GM12878 (cell line): ENCODE measurements around the gene CHRM4. TPM values are rescaled to one million over a fixed set of nuclear protein-coding genes. Genes with fewer than 3 reads are reported as not detected.

Experiments used
- ATAC-seq: fragments of 200-7000 bp; cut with Tn5 transposase; 3 replicates; pipeline ENCODE4 v1.9.1; 2020; ENCODE audit warnings: mild to moderate bottlenecking, moderate library complexity
- BruUV-seq: library from RNA; stranded (reverse); fragments of 400-500 nt; replicated peaks from 2 replicates; lab custom pipeline; 2021; lab: Mats Ljungman, UMichigan
- CTCF ChIA-PET: fragments of 300-600 bp; sonication (Branson Sonifier 250); formaldehyde crosslinking; extraction: SDS; loops from one replicate; lab custom pipeline; 2021; ENCODE audit warnings: inconsistent platforms; lab: Yijun Ruan, JAX
- POLR2A ChIA-PET: fragments of 350-600 bp; formaldehyde crosslinking; extraction: SDS; loops from one replicate; lab custom pipeline; 2021; ENCODE audit warnings: inconsistent platforms; lab: Charles Lee
- RAD21 ChIA-PET: fragments of 300-600 bp; sonication (Branson Sonifier 250); formaldehyde crosslinking; loops from one replicate; lab custom pipeline; 2023; ENCODE audit warnings: antibody characterized with exemption; ENCODE audit not compliant: unreplicated experiment; lab: Charles Lee
- SMC1A ChIA-PET: fragments of 300-600 bp; sonication (Branson Sonifier 250); formaldehyde crosslinking; loops from one replicate; lab custom pipeline; 2023; ENCODE audit not compliant: unreplicated experiment, uncharacterized antibody; lab: Charles Lee
- DNase-seq: peaks from one replicate; pipeline ENCODE4 v3.0.0-alpha.2; 2011; ENCODE audit warnings: low read depth, low spot score
- FAIRE-seq: peaks from 3 replicates; lab custom pipeline; 2011; peaks lifted over from hg19 to GRCh38; lab: Jason Lieb, UNC
- H2AFZ ChIP-seq: 2 replicates; pipeline ENCODE4 v1.6.0; 2011; ENCODE audit warnings: low read depth, low read length, control low read depth; ENCODE audit not compliant: control insufficient read depth
- H3K27ac ChIP-seq: 2 replicates; pipeline ENCODE4 v1.5.1; 2011; ENCODE audit warnings: control low read depth; ENCODE audit not compliant: control insufficient read depth, insufficient read depth
- H3K27me3 ChIP-seq, 2 experiments: replicated peaks in 1 of 2; 2 replicates each; pipeline versions ENCODE4 v1.6.0 to v1.6.1; 2011; ENCODE audit warnings: low read length in 1 of 2; ENCODE audit not compliant: control insufficient read depth in 2 of 2, insufficient read depth in 2 of 2
- H3K36me3 ChIP-seq, 2 experiments: 2 replicates each; pipeline ENCODE4 v1.5.1; 2011; ENCODE audit warnings: low read length in 1 of 2; ENCODE audit not compliant: control insufficient read depth in 2 of 2, insufficient read depth in 2 of 2
- H3K4me1 ChIP-seq: 2 replicates; pipeline ENCODE4 v1.6.1; 2011; ENCODE audit warnings: mild to moderate bottlenecking, low read length, moderate library complexity, mixed read lengths; ENCODE audit not compliant: control insufficient read depth, insufficient read depth
- H3K4me2 ChIP-seq: 2 replicates; pipeline ENCODE4 v1.6.0; 2011; ENCODE audit warnings: control low read depth; ENCODE audit not compliant: control insufficient read depth, insufficient read depth
- H3K4me3 ChIP-seq: fragments of 200-600 bp; sonication (generic); 2 replicates; pipeline ENCODE4 v1.5.1; 2016
- H3K79me2 ChIP-seq: 2 replicates; pipeline ENCODE4 v1.6.0; 2011; ENCODE audit warnings: low read length; ENCODE audit not compliant: control insufficient read depth, insufficient read depth
- H3K9ac ChIP-seq: 2 replicates; pipeline ENCODE4 v1.8.0; 2011; ENCODE audit warnings: low read length, control low read depth, mixed read lengths; ENCODE audit not compliant: control insufficient read depth, insufficient read depth
- H3K9me3 ChIP-seq: replicated peaks from 3 replicates; pipeline ENCODE4 v1.5.1; 2011; ENCODE audit warnings: mild to moderate bottlenecking, low read length; ENCODE audit not compliant: control insufficient read depth, insufficient read depth
- H4K20me1 ChIP-seq: 2 replicates; pipeline ENCODE4 v1.6.0; 2011; ENCODE audit not compliant: control insufficient read depth, insufficient read depth
- BHLHE40 ChIP-seq, 2 experiments: fragments of 450-650 bp in 1 of 2; IDR thresholded peaks; 2 replicates each; pipeline ENCODE4 v1.6.1; 2011 to 2017; ENCODE audit warnings: low read depth in 2 of 2, borderline replicate concordance in 1 of 2, improper control_type of control experiment in 1 of 2, low read length in 1 of 2, mild to moderate bottlenecking in 1 of 2
- HDAC6 ChIP-seq: fragments of 200-600 bp; sonication (generic); IDR thresholded peaks from one replicate; pipeline ENCODE4 v1.8.0; 2017; ENCODE audit warnings: antibody characterized with exemption; ENCODE audit not compliant: unreplicated experiment
- JUND ChIP-seq: IDR thresholded peaks from 2 replicates; pipeline ENCODE4 v1.6.1; 2012; ENCODE audit warnings: low read depth, mild to moderate bottlenecking, low read length, improper control_type of control experiment, moderate library complexity
- LARP7 ChIP-seq: fragments of 450-650 bp; IDR thresholded peaks from 2 replicates; pipeline ENCODE4 v1.6.1; 2017; ENCODE audit warnings: mild to moderate bottlenecking
- MYB ChIP-seq: fragments of 150-350 bp; IDR thresholded peaks from 2 replicates; pipeline ENCODE4 v1.6.1; 2014; ENCODE audit warnings: mild to moderate bottlenecking, low read depth, low read length, borderline replicate concordance
- NFXL1 ChIP-seq: fragments of 450-650 bp; IDR thresholded peaks from 2 replicates; pipeline ENCODE4 v1.6.1; 2017; ENCODE audit warnings: antibody characterized with exemption, mild to moderate bottlenecking, borderline replicate concordance
- SPI1 ChIP-seq: IDR thresholded peaks from 2 replicates; pipeline ENCODE4 v1.6.1; 2011; ENCODE audit warnings: low read depth, mild to moderate bottlenecking, low read length, moderate library complexity, borderline replicate concordance; ENCODE audit not compliant: insufficient read depth
- SREBF1 ChIP-seq: IDR thresholded peaks from 2 replicates; pipeline ENCODE4 v1.6.1; 2012; ENCODE audit warnings: mild to moderate bottlenecking, low read length
- ZBTB40 ChIP-seq: fragments of 450-650 bp; IDR thresholded peaks from 2 replicates; pipeline ENCODE4 v1.6.1; 2016; ENCODE audit warnings: mild to moderate bottlenecking, moderate library complexity, borderline replicate concordance
- WGBS: methylation state at CpG from one replicate; pipeline ENCODE4 v1.1.6; 2016; ENCODE audit warnings: low lambda C conversion rate; ENCODE audit not compliant: insufficient replicate concordance, insufficient coverage; ENCODE audit errors: missing lambda C conversion rate; 5-methylcytosine and 5-hydroxymethylcytosine counted together
- in situ Hi-C: fragments of 300-500 bp; cut with MboI; formaldehyde crosslinking; loops from 9 replicates; pipeline ENCODE4 v1.14.3; 2018; ENCODE audit warnings: mixed read lengths
- intact Hi-C: fragments of 100-400 bp; cut with micrococcal nuclease; formaldehyde crosslinking; loops from one replicate; pipeline ENCODE4 v1.14.2; 2022; ENCODE audit not compliant: unreplicated experiment
- polyA plus RNA-seq, 11 experiments: library from polyadenylated mRNA; depleted of rRNA in 4 of 11; unstranded in 6 of 11; stranded (reverse) in 5 of 11; fragments of >200 nt; fragmentation: Nextera tagmentation in 4 of 11; fragmentation: Illumina TruSeq in 1 of 11; extraction: Ambion mirVana in 4 of 11; extraction: Trizol in 1 of 11; gene quantifications; 1 replicate in 1 of 11; 2 replicates in 10 of 11; pipeline versions ENCODE4 v1.2.1 to v1.2.3, GENCODE V29; 2011 to 2016; ENCODE audit warnings: inconsistent platforms in 2 of 11, missing spikeins in 2 of 11, low read depth in 1 of 11
- total RNA-seq, 4 experiments: library from RNA; depleted of rRNA in 3 of 4; stranded (reverse); fragments of >200 nt in 3 of 4; fragmentation: Illumina TruSeq in 1 of 4; extraction: Trizol in 1 of 4; gene quantifications; 2 replicates each; pipeline versions ENCODE4 v1.2.1 to v1.2.3, GENCODE V29; 2013 to 2021

The CHRM4 gene
- total and polyA plus RNA-seq, 10 of the 15 experiments (the other 5 are each of a cell fraction or from before 2014, with no cell fraction given), result 0.12 to 0.23 (median 0.13) TPM; not detected in 7

- TF ChIP-seq ZBTB40 (no peak), SREBF1 (no peak), MYB (no peak), HDAC6 (no peak), NFXL1 (no peak)
These were observed 28.6 kb downstream of the CHRM4 start (continued) for GRCh38 chr11:46363031-46363407.

DNA sequence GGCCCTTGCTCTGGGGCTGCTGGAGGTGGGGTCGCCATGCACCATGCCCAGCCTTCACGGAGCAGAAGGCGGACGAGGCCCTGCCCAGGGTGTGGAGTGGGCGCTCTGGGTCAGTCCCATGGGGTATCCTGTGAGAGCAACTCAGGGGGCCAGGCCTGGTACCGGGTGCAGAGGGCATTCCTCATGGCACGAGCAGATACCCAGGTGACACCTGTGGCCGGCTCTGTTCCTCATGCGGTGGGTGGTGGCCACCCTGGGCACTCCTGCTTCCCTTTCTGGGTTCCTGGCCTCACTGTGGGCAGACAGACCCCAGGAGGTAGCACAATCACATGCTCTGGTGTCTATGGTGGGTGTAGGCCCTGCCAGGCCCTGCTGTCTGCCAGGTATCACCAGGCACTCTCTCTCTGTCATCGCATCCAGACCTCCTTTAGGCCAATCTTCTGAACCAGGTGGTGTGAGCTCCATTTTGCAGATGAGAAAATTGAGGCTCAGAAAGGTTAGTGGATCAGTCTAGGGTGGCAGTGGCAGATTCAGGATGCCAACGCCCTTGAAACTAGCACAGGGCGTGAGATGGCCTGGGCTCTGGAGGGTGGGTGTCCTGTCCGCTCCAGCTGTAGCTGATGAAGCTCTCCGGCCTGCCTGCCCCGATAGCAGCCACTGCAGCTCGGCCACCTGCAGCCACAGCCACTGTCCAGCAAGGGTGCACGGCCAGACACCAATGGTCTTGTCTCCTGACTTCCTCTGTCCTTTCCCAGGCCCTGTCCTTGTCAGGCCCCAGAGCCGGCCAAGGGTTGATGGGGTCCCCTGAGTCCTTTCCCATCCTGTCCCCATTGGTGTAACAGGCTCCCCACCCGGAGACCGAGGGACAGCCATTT is 29.2 kb downstream of the CHRM4 start:
- H3K4me1 ChIP-seq, result peaks cover 20% of the 10 kb centered on the region
- ChIA-PET RAD21 (interaction anchor here (1.2 to 3.1 kb wide), 5 partner anchors 10 to 115 kb away, joined by 3 to 38 read pairs (median 6); partner anchors contain the start of gene DGKZ), POLR2A (interaction anchor here (1.1 to 3.2 kb wide), 2 partner anchors 14 to 124 kb away, joined by 5 to 32 read pairs; partner anchors contain the start of gene DGKZ), SMC1A (interaction anchor here (0.9 to 6.0 kb wide), 4 partner anchors 12 to 176 kb away, joined by 3 to 70 read pairs (median 4); no protein-coding TSS in a partner anchor), CTCF (interaction anchor here (1.1 to 15.2 kb wide), 5 partner anchors 11 to 119 kb away, joined by 3 to 423 read pairs (median 5); partner anchors contain the start of gene DGKZ)
- H3K4me3 ChIP-seq, result peak overlapping the region; percentile 65
- intact Hi-C loops (no loop called here), in situ Hi-C loops (no loop called here)
- no peak overlapping the region for H2AFZ ChIP-seq
- no peaks in the 10 kb centered on the region for H3K27me3 ChIP-seq
- H3K4me2 ChIP-seq, result peak overlapping the region; percentile 86
- no peaks in the 10 kb centered on the region for H3K9me3 ChIP-seq
- peak; percentile 4 for ATAC-seq
- peak overlapping the region; percentile 86 for H3K9ac ChIP-seq
- H3K79me2 ChIP-seq, result peaks cover 27% of the 10 kb centered on the region
- no TSS peak for BruUV-seq
- no peak for DNase-seq
- FAIRE-seq, result no peak
- peak overlapping the region; percentile 90 for H3K27ac ChIP-seq
- 85% methylated on average over 20 of the region's 20 CpGs for WGBS
- TF ChIP-seq JUND, result no peak
- peak in 1 of 2 experiments; percentile 52; a peak in 1 of 4 replicates for TF ChIP-seq BHLHE40 (IDR thresholded peaks at IDR 0.05; ENCODE audit: borderline replicate concordance in 1 of 2, low read depth in 2 of 2, low read length in 1 of 2)
- 0 out of 2 replicates have a peak, but pooled peaks have one; percentile 33 for TF ChIP-seq LARP7
- peak; percentile 12; the same call in 1 of the 2 replicates for TF ChIP-seq SPI1
- peaks cover 0 to 8% of the 10 kb centered on the region in 2 experiments; a peak in 3 of 4 replicates for H3K36me3 ChIP-seq
- H4K20me1 ChIP-seq, result no peaks in the 10 kb centered on the region
